ENCODE results near the gene LCN9. TPM values are rescaled to one million over a fixed set of nuclear protein-coding genes. Genes with fewer than 3 reads are reported as not detected.

The LCN9 gene
- total RNA-seq, 1 experiment from 2014 or later, result 0.52 TPM

GRCh38 chr9:135669616-135670285, 6.6 kb downstream of the LCN9 start:
- peaks cover 11 to 14% of the 10 kb centered on the region in 2 experiments for H3K9me3 Mint-ChIP-seq
- no CpG with 5 or more reads among the region's 9 CpGs for WGBS (ENCODE audit: extremely low coverage, insufficient read length, low lambda C conversion rate)
- Histone ChIP-seq H3K9me3 (ENCODE audit: control insufficient read depth, low read depth, low read length) (peaks cover 9% of the 10 kb centered on the region), H3K18ac (ENCODE audit: insufficient read length, low read depth, low read length) (no peak overlapping the region), H4K5ac (ENCODE audit: insufficient read length, low read depth, low read length) (no peak overlapping the region), H4K20me1 (ENCODE audit: control insufficient read depth, insufficient read depth, insufficient read length) (no peaks in the 10 kb centered on the region), H4K8ac (replicated peaks; ENCODE audit: insufficient read length, low read depth, low read length) (no peak overlapping the region), H3K79me2 (ENCODE audit: insufficient read depth, low read length) (no peaks in the 10 kb centered on the region), H3K4me2 (ENCODE audit: insufficient read depth, insufficient read length, low read length) (no peak overlapping the region), H2BK20ac (ENCODE audit: low read depth, low read length, poor library complexity, severe bottlenecking) (no peak overlapping the region), H3K56ac (ENCODE audit: insufficient read length, low read depth, low read length) (no peak overlapping the region), H3K14ac (ENCODE audit: insufficient read depth, low read length) (no peak overlapping the region; the same call in 1 of the 2 replicates), H4K91ac (ENCODE audit: insufficient read length, low read depth, low read length) (no peak overlapping the region), H3K27ac (ENCODE audit: insufficient read length, low read depth, low read length) (no peak overlapping the region), H2AFZ (ENCODE audit: low read length) (no peak overlapping the region), H2BK5ac (ENCODE audit: insufficient read length, low read length) (no peak overlapping the region), H3K23me2 (ENCODE audit: insufficient read length, low read depth, low read length, poor library complexity, severe bottlenecking) (no peaks in the 10 kb centered on the region), H3K79me1 (ENCODE audit: insufficient read depth, low read depth, low read length, poor library complexity, severe bottlenecking) (no peaks in the 10 kb centered on the region), H3K9ac (ENCODE audit: extremely low read depth, insufficient read length, low read length) (no peak overlapping the region), H3K23ac (ENCODE audit: insufficient read length, low read depth, low read length) (no peak overlapping the region), H2BK12ac (ENCODE audit: insufficient read length, low read depth, low read length) (no peak overlapping the region), H2BK120ac (ENCODE audit: low read depth, low read length, poor library complexity, severe bottlenecking) (no peak overlapping the region), H3K4ac (ENCODE audit: low read depth, low read length) (no peak overlapping the region), H3K4me1 (ENCODE audit: insufficient read depth, low read length) (no peaks in the 10 kb centered on the region), H2BK15ac (ENCODE audit: low read depth, low read length) (no peak overlapping the region), H3K27me3 (ENCODE audit: insufficient read depth, low read length) (no peaks in the 10 kb centered on the region), H3T11ph (ENCODE audit: low read length) (no peak overlapping the region), H2AK5ac (ENCODE audit: insufficient read length, low read length) (no peak overlapping the region)
- H3K36me3 Mint-ChIP-seq (ENCODE audit: insufficient read depth in 1 of 3, low read depth in 3 of 3), result peaks cover 6 to 11% (median 7%) of the 10 kb centered on the region in 3 experiments; a peak in 6 of 7 replicates
- no peak overlapping the region for H3K27ac Mint-ChIP-seq
- H3K27me3 Mint-ChIP-seq (ENCODE audit: low read depth), result peaks cover 2% of the 10 kb centered on the region; the same call in 1 of the 2 replicates
- TF ChIP-seq, protein P1, sequence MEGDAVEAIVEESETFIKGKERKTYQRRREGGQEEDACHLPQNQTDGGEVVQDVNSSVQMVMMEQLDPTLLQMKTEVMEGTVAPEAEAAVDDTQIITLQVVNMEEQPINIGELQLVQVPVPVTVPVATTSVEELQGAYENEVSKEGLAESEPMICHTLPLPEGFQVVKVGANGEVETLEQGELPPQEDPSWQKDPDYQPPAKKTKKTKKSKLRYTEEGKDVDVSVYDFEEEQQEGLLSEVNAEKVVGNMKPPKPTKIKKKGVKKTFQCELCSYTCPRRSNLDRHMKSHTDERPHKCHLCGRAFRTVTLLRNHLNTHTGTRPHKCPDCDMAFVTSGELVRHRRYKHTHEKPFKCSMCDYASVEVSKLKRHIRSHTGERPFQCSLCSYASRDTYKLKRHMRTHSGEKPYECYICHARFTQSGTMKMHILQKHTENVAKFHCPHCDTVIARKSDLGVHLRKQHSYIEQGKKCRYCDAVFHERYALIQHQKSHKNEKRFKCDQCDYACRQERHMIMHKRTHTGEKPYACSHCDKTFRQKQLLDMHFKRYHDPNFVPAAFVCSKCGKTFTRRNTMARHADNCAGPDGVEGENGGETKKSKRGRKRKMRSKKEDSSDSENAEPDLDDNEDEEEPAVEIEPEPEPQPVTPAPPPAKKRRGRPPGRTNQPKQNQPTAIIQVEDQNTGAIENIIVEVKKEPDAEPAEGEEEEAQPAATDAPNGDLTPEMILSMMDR (conservative IDR thresholded peaks at IDR 0.05), result no peak
- peaks cover 0 to 6% of the 10 kb centered on the region in 2 experiments; a peak in 2 of 4 replicates for H3K4me1 Mint-ChIP-seq
- H3K4me3 Mint-ChIP-seq, result no peak overlapping the region
- DNase-seq, result no peak
